HCT116 (cell line): Measurements from ENCODE around the gene SPON1. TPM values are rescaled to one million over a fixed set of nuclear protein-coding genes. Genes with fewer than 3 reads are reported as not detected.

ENCODE experiments used
- ATAC-seq: fragments of 200-7000 bp; cut with Tn5 transposase; 2 replicates; pipeline ENCODE4 v1.9.1; 2020; ENCODE audit warnings: mild to moderate bottlenecking, moderate library complexity
- BruUV-seq: library from RNA; stranded (reverse); fragments of 400-500 nt; replicated peaks from 2 replicates; lab custom pipeline; 2021; lab: Mats Ljungman, UMichigan
- CTCF ChIA-PET: fragments of 300-600 bp; sonication (Branson Sonifier 250); formaldehyde crosslinking; loops from one replicate; lab custom pipeline; 2021; ENCODE audit warnings: antibody characterized with exemption; lab: Charles Lee
- POLR2A ChIA-PET: fragments of 300-600, 350-600 bp; sonication (Branson Sonifier 250); formaldehyde crosslinking; loops from one replicate; lab custom pipeline; 2021; ENCODE audit warnings: antibody characterized with exemption; lab: Charles Lee
- RAD21 ChIA-PET, 2 experiments: fragments of 300-600 bp; sonication (Branson Sonifier 250); formaldehyde crosslinking; loops; one replicate each; lab custom pipeline; 2023; ENCODE audit warnings: low total read pairs in 2 of 2; ENCODE audit not compliant: uncharacterized antibody in 2 of 2, unreplicated experiment in 2 of 2, low non-redundant PET in 1 of 2; lab: Charles Lee
- DNase-seq: peaks from one replicate; pipeline ENCODE4 v3.0.0-alpha.2; 2010; ENCODE audit warnings: low read depth, low spot score
- H2AFZ ChIP-seq: fragments of 200-600 bp; shearing (Covaris generic), sonication (generic); 2 replicates; pipeline ENCODE4 v1.6.1; 2017; ENCODE audit warnings: low read depth, mixed run types, mixed read lengths, antibody characterized with exemption, low read length; ENCODE audit not compliant: poor library complexity, severe bottlenecking
- H3K27ac ChIP-seq: 2 replicates; pipeline ENCODE4 v1.5.1; 2012; ENCODE audit warnings: low read depth, low read length
- H3K27me3 ChIP-seq: fragments of 200-600 bp; sonication (generic); 2 replicates; pipeline ENCODE4 v1.6.1; 2016; ENCODE audit warnings: mixed run types, low read length, mixed read lengths; ENCODE audit not compliant: insufficient read depth
- H3K36me3 ChIP-seq, 2 experiments: fragments of 200-500 bp in 1 of 2; fragments of 200-600 bp in 1 of 2; sonication (Bioruptor generic) in 1 of 2; sonication (generic) in 1 of 2; 2 replicates each; pipeline versions ENCODE4 v1.5.1 to v1.6.1; 2014 to 2016; ENCODE audit warnings: low read length in 2 of 2, inconsistent platforms in 1 of 2, mixed read lengths in 1 of 2, mixed run types in 1 of 2; ENCODE audit not compliant: insufficient read depth in 2 of 2, control insufficient read depth in 1 of 2
- H3K4me1 ChIP-seq, 2 experiments: fragments of 200-600 bp in 1 of 2; sonication (generic) in 1 of 2; 2 replicates each; pipeline versions ENCODE4 v1.5.1 to v1.6.1; 2012 to 2017; ENCODE audit warnings: low read length in 2 of 2, inconsistent platforms in 1 of 2, mild to moderate bottlenecking in 1 of 2, mixed read lengths in 1 of 2, mixed run types in 1 of 2, moderate library complexity in 1 of 2; ENCODE audit not compliant: insufficient read depth in 2 of 2, control insufficient read depth in 1 of 2
- H3K4me2 ChIP-seq: fragments of 200-600 bp; sonication (generic); 2 replicates; pipeline ENCODE4 v1.6.1; 2017; ENCODE audit warnings: mixed run types, low read length, mixed read lengths
- H3K4me3 ChIP-seq, 2 experiments: fragments of 200-600 bp in 1 of 2; sonication (generic) in 1 of 2; replicated peaks in 1 of 2; 2 replicates each; pipeline ENCODE4 v1.5.1; 2011 to 2016; ENCODE audit warnings: low read length in 2 of 2, control low read depth in 1 of 2, low read depth in 1 of 2, mild to moderate bottlenecking in 1 of 2, mixed read lengths in 1 of 2, mixed run types in 1 of 2
- H3K79me2 ChIP-seq: fragments of 200-600 bp; sonication (generic); 2 replicates; pipeline ENCODE4 v1.6.1; 2017; ENCODE audit warnings: mild to moderate bottlenecking, mixed run types, low read length, moderate library complexity, mixed read lengths; ENCODE audit not compliant: insufficient read depth
- H3K9ac ChIP-seq: fragments of 200-600 bp; sonication (generic); 2 replicates; pipeline ENCODE4 v1.6.1; 2016; ENCODE audit warnings: low read length, mixed read lengths
- H3K9me2 ChIP-seq: fragments of 200-600 bp; sonication (generic), shearing (Covaris generic); 2 replicates; pipeline ENCODE4 v1.6.1; 2017; ENCODE audit warnings: mixed run types, mild to moderate bottlenecking, moderate library complexity; ENCODE audit not compliant: insufficient read depth
- H3K9me3 ChIP-seq, 2 experiments: fragments of 200-500 bp in 1 of 2; fragments of 200-600 bp in 1 of 2; sonication (Bioruptor generic) in 1 of 2; sonication (generic) in 1 of 2; 2 replicates each; pipeline ENCODE4 v1.6.1; 2014 to 2017; ENCODE audit warnings: low read length in 2 of 2, mixed read lengths in 2 of 2, inconsistent platforms in 1 of 2, low read depth in 1 of 2, mild to moderate bottlenecking in 1 of 2, mixed run types in 1 of 2, moderate library complexity in 1 of 2; ENCODE audit not compliant: control insufficient read depth in 1 of 2, insufficient read depth in 1 of 2
- H4K20me1 ChIP-seq: fragments of 200-600 bp; sonication (generic), shearing (Covaris generic); 2 replicates; pipeline ENCODE4 v1.6.1; 2017; ENCODE audit warnings: mixed run types, mild to moderate bottlenecking, moderate library complexity; ENCODE audit not compliant: insufficient read depth
- CBX3 ChIP-seq: IDR thresholded peaks from 2 replicates; pipeline ENCODE4 v1.6.1; 2012; ENCODE audit warnings: low read depth
- CEBPB ChIP-seq: IDR thresholded peaks from 2 replicates; pipeline ENCODE4 v1.6.1; 2012; ENCODE audit warnings: low read depth
- EGR1 ChIP-seq: IDR thresholded peaks from 2 replicates; pipeline ENCODE4 v1.6.1; 2012; ENCODE audit warnings: low read depth
- ELF1 ChIP-seq: IDR thresholded peaks from 2 replicates; pipeline ENCODE4 v1.6.1; 2012; ENCODE audit warnings: low read depth, borderline replicate concordance
- FOSL1 ChIP-seq: IDR thresholded peaks from 2 replicates; pipeline ENCODE4 v1.6.1; 2012; ENCODE audit warnings: low read depth
- JUND ChIP-seq: IDR thresholded peaks from 2 replicates; pipeline ENCODE4 v1.6.1; 2012
- MAX ChIP-seq: IDR thresholded peaks from 2 replicates; pipeline ENCODE4 v1.6.1; 2012
- POLR2A ChIP-seq: IDR thresholded peaks from 2 replicates; pipeline ENCODE4 v1.7.0; 2011; ENCODE audit warnings: borderline replicate concordance; ENCODE audit not compliant: insufficient read depth, insufficient read length; ENCODE audit errors: extremely low read depth
- POLR2AphosphoS5 ChIP-seq: IDR thresholded peaks from 2 replicates; pipeline ENCODE4 v1.6.1; 2011; ENCODE audit warnings: mild to moderate bottlenecking, low read depth, low read length, moderate library complexity
- RAD21 ChIP-seq: IDR thresholded peaks from 2 replicates; pipeline ENCODE4 v1.6.1; 2012; ENCODE audit warnings: low read depth, mild to moderate bottlenecking
- REST ChIP-seq: IDR thresholded peaks from 2 replicates; pipeline ENCODE4 v1.6.1; 2012; ENCODE audit warnings: low read depth
- SP1 ChIP-seq: IDR thresholded peaks from 2 replicates; pipeline ENCODE4 v1.6.1; 2012; ENCODE audit warnings: low read depth
- SRF ChIP-seq: IDR thresholded peaks from 2 replicates; pipeline ENCODE4 v1.6.1; 2012; ENCODE audit warnings: low read depth
- TCF7L2 ChIP-seq: IDR thresholded peaks from 2 replicates; pipeline ENCODE4 v1.7.0; 2011; ENCODE audit warnings: borderline replicate concordance, inconsistent platforms; ENCODE audit not compliant: insufficient read depth, insufficient read length; ENCODE audit errors: extremely low read depth
- YY1 ChIP-seq: IDR thresholded peaks from 2 replicates; pipeline ENCODE4 v1.6.1; 2011; ENCODE audit warnings: low read length, low read depth, moderate library complexity, mild to moderate bottlenecking; ENCODE audit not compliant: insufficient replicate concordance; ENCODE audit errors: extremely low read depth
- ZFX ChIP-seq: fragments of 450-650 bp; IDR thresholded peaks from 2 replicates; pipeline ENCODE4 v1.6.1; 2017
- ZNF274 ChIP-seq: fragments of 200-500 bp; sonication (Bioruptor generic); IDR thresholded peaks from 2 replicates; pipeline ENCODE4 v1.6.1; 2014; ENCODE audit warnings: mild to moderate bottlenecking, low read depth, low read length, inconsistent platforms
- intact Hi-C: fragments of 100-400 bp; cut with micrococcal nuclease; formaldehyde crosslinking; loops from 2 replicates; pipeline ENCODE4 v1.10.0; 2022
- total RNA-seq: library from RNA; stranded (reverse); gene quantifications from one replicate; pipeline ENCODE4 v1.2.1, GENCODE V29; 2021; ENCODE audit not compliant: unreplicated experiment
- TF ChIP-seq, protein P1 (sequence below): IDR thresholded peaks from 2 replicates; pipeline ENCODE4 v1.6.1; 2012
- TF ChIP-seq, protein P2 (sequence below), 3 experiments: fragments of 200-600 bp in 1 of 3; sonication (generic) in 1 of 3; IDR thresholded peaks in 2 of 3; conservative IDR thresholded peaks in 1 of 3; 2 replicates each; pipeline ENCODE4 v1.5.1; 2012 to 2017; ENCODE audit warnings: low read depth in 2 of 3, low read length in 2 of 3, antibody characterized with exemption in 1 of 3, borderline replicate concordance in 1 of 3, control low read depth in 1 of 3, mild to moderate bottlenecking in 1 of 3, mixed read lengths in 1 of 3, mixed run types in 1 of 3, moderate library complexity in 1 of 3; ENCODE audit not compliant: insufficient read depth in 1 of 3
- TF ChIP-seq, protein P3 (sequence below): IDR thresholded peaks from 2 replicates; pipeline ENCODE4 v1.6.1; 2011; ENCODE audit warnings: mild to moderate bottlenecking, low read length, moderate library complexity; ENCODE audit not compliant: insufficient replicate concordance; ENCODE audit errors: extremely low read depth

Gene SPON1
- total RNA-seq, 1 experiment from 2014 or later, result 0.17 TPM

DNA sequence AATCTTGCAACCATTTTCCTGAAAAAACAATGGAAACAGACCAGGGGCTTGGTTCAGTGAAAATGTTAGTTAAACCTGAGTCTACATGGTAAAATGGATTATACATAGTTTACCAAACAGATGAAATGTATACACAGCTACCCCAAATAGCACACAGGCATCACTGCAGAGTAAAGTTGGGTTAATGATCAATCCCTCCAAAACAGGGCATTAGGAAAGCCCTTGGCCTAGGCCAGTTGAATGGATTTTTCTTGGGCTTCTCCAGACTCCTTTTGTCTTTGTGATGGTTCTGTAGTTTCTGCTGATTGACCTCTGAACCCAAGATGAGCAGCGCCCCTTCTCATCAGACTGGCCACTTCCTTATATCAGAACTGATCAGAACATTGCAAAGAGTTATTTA is 222.9 kb downstream of the SPON1 start:
- Histone ChIP-seq H3K9me2 (no peaks in the 10 kb centered on the region), H3K27ac (no peak overlapping the region), H3K36me3 (no peaks in the 10 kb centered on the region), H3K9me3 (no peaks in the 10 kb centered on the region), H4K20me1 (no peaks in the 10 kb centered on the region), H3K79me2 (no peaks in the 10 kb centered on the region), H2AFZ (no peak overlapping the region), H3K27me3 (0 out of 2 replicates have a peak, but pooled peaks cover 7% of the 10 kb centered on the region), H3K4me1 (no peaks in the 10 kb centered on the region), H3K9ac (no peak overlapping the region), H3K4me2 (no peak overlapping the region), H3K4me3 (no peak overlapping the region)
- POLR2A ChIA-PET, result no interaction called here
- no peak for TF ChIP-seq ELF1
- TF ChIP-seq REST, result no peak
- no peak for TF ChIP-seq JUND
- TF ChIP-seq, protein P1, sequence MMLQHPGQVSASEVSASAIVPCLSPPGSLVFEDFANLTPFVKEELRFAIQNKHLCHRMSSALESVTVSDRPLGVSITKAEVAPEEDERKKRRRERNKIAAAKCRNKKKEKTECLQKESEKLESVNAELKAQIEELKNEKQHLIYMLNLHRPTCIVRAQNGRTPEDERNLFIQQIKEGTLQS, result no peak
- TF ChIP-seq POLR2AphosphoS5, result no peak
- no peak for TF ChIP-seq MAX
- no peak for TF ChIP-seq EGR1
- TF ChIP-seq ZFX, result no peak
- no peak for TF ChIP-seq YY1
- no peak for TF ChIP-seq FOSL1
- no peak for TF ChIP-seq POLR2A
- no peak for TF ChIP-seq SP1
- no peak for TF ChIP-seq RAD21
- TF ChIP-seq, protein P2, sequence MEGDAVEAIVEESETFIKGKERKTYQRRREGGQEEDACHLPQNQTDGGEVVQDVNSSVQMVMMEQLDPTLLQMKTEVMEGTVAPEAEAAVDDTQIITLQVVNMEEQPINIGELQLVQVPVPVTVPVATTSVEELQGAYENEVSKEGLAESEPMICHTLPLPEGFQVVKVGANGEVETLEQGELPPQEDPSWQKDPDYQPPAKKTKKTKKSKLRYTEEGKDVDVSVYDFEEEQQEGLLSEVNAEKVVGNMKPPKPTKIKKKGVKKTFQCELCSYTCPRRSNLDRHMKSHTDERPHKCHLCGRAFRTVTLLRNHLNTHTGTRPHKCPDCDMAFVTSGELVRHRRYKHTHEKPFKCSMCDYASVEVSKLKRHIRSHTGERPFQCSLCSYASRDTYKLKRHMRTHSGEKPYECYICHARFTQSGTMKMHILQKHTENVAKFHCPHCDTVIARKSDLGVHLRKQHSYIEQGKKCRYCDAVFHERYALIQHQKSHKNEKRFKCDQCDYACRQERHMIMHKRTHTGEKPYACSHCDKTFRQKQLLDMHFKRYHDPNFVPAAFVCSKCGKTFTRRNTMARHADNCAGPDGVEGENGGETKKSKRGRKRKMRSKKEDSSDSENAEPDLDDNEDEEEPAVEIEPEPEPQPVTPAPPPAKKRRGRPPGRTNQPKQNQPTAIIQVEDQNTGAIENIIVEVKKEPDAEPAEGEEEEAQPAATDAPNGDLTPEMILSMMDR (IDR thresholded peaks at IDR 0.05 in 2 of 3, conservative IDR thresholded peaks at IDR 0.05 in 1 of 3; ENCODE audit: borderline replicate concordance in 1 of 3, insufficient read depth in 1 of 3, low read depth in 2 of 3, low read length in 2 of 3), result no peak
- no peak for TF ChIP-seq CBX3
- no peak for TF ChIP-seq CEBPB
- TF ChIP-seq SRF, result no peak
- no peak for TF ChIP-seq ZNF274
- no peak for TF ChIP-seq TCF7L2
- TF ChIP-seq, protein P3, sequence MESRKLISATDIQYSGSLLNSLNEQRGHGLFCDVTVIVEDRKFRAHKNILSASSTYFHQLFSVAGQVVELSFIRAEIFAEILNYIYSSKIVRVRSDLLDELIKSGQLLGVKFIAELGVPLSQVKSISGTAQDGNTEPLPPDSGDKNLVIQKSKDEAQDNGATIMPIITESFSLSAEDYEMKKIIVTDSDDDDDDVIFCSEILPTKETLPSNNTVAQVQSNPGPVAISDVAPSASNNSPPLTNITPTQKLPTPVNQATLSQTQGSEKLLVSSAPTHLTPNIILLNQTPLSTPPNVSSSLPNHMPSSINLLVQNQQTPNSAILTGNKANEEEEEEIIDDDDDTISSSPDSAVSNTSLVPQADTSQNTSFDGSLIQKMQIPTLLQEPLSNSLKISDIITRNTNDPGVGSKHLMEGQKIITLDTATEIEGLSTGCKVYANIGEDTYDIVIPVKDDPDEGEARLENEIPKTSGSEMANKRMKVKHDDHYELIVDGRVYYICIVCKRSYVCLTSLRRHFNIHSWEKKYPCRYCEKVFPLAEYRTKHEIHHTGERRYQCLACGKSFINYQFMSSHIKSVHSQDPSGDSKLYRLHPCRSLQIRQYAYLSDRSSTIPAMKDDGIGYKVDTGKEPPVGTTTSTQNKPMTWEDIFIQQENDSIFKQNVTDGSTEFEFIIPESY, result no peak
- ATAC-seq, result no peak
- no TSS peak for BruUV-seq
- RAD21 ChIA-PET, result no interaction called here
- no peak for DNase-seq
- intact Hi-C loops, result no loop called here
- CTCF ChIA-PET, result no interaction called here
